Stimulated activated CD4-positive, alpha-beta T cell treated with anti-CD3 and anti-CD28 coated beads, Interleukin-2, amount 100 ng/mL, for 4 hours (primary cell): Measurements from ENCODE around the gene SYCE1.

Experiments used
- DNase-seq: peaks from one replicate; pipeline ENCODE4 v3.0.0-alpha.2; 2020; ENCODE audit warnings: low read depth

SYCE1 gene

GRCh38 chr10:133511907-133512528 is 53.4 kb downstream of the SYCE1 start:
- no peak for DNase-seq

GRCh38 chr10:133511408-133511807 is 54.0 kb downstream of the SYCE1 start:
- DNase-seq, result no peak

GRCh38 chr10:133509700-133510099 is 55.7 kb downstream of the SYCE1 start:
- no peak for DNase-seq
